Islet of Langerhans (tissue), 1 donor: ENCODE results near the gene CDC27.
A peak's percentile ranks its signal among the peaks of the same experiment; 100 is the strongest.
"Not testable (repeated sequence)": the region's sequence is repeated elsewhere in the genome, so short reads cannot be mapped to it uniquely, and the experiment has no call there.

Experiments used
- FAIRE-seq: peaks from one replicate; lab custom pipeline; 2011; peaks lifted over from hg19 to GRCh38; lab: Jason Lieb, UNC

The CDC27 gene, protein sequence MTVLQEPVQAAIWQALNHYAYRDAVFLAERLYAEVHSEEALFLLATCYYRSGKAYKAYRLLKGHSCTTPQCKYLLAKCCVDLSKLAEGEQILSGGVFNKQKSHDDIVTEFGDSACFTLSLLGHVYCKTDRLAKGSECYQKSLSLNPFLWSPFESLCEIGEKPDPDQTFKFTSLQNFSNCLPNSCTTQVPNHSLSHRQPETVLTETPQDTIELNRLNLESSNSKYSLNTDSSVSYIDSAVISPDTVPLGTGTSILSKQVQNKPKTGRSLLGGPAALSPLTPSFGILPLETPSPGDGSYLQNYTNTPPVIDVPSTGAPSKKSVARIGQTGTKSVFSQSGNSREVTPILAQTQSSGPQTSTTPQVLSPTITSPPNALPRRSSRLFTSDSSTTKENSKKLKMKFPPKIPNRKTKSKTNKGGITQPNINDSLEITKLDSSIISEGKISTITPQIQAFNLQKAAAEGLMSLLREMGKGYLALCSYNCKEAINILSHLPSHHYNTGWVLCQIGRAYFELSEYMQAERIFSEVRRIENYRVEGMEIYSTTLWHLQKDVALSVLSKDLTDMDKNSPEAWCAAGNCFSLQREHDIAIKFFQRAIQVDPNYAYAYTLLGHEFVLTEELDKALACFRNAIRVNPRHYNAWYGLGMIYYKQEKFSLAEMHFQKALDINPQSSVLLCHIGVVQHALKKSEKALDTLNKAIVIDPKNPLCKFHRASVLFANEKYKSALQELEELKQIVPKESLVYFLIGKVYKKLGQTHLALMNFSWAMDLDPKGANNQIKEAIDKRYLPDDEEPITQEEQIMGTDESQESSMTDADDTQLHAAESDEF

DNA sequence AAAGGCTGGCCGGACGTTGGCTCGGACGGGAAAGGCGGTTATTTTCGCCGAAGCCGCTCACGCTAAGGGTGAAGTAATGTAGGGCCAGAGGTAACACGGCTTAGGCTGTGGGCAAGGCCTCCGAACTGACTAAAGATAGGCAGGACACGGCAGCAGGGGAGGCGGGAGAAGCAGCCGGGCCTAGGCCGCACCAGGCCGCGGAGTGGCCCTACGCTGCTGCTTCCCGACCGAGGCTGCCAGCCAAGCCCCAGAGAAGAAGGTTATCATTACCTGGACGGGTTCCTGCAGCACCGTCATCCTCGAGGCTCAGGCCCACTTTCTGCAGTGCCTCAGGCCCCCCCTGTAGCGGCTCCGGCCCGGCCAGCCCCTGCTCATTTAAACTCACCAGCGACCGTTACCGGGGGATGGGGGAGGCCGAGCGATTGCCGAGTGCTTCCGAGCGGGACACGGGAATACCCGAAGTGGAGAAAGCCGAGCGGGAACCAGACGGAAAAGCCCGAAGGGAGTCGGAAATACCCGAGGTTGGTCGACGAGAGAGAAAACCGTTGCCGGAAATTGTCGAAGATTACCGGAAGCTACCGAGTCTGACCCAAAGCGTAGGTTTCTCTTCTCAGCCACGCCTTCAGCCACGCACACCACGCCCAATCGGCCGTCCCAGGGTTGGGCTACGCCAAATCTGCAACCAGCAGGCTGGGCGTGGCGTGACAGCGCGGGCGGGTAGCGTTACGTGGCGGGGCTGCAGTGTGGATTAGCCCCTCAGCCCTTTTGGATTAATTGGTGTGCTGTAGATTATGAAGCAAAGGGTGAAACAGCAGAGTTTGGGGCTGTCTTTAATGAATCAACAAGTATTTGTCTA, at the start of gene CDC27:
Gene CDC27, minus strand, starts transcription at position 420 of the 856 bp plus-strand sequence. Its CDS starts 123 bp downstream, at position 297.
- peak; percentile 99 for FAIRE-seq

DNA sequence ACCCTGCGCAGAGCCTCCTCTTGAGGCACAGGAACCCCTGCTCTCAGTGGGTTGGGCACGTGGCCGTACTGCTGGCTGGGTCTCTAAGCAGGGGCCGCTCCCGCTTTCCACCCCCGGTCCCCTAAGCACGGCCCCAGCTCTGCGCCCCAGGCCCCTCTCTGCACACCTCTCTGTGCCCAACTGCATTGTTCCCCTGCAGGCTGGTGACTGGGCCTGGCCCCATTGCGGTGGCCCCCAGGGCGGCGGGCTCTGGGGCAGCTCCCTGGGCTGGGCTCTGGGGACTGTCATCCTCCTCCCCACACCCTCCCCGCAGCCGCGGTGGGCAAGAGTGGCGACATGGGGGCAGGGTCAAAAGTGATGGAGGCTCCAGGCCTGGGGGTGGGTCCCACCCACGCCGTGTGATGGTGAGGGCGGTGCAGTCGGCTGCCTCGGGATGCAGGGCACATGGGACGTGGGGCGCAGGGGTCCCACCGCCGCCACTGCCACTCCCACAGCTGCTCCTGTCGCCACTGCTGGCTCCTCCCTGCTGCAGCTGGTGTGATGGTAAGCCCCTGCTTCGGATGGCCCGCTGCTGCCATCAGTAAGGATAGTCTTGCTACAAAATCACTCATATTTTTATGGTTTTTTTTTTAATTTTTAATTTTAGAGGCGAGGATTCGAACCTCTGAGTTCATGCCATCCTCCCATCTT, 49.4 kb upstream of the CDC27 start:
- no peak for FAIRE-seq

DNA sequence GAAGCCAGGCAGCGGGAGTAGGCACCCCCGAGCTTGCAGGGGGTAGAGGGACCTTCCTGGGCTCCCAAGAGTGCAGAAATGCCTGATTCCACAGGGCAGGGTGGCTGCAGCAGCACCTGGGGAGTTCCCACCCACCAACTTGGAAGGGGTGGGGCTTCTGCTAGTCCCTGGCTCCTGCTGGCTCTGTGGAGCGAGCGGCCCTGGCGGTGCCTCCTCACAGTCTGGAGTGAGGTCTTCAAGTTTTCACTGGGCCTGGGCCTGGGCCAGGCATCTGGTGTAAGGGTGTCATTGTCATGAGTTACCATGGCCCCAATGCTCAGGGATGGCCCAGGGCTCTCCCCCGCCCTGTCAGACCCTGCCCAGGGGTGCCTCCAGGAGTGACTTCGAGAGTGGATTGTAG, 48.7 kb upstream of the CDC27 start:
- no peak for FAIRE-seq

DNA sequence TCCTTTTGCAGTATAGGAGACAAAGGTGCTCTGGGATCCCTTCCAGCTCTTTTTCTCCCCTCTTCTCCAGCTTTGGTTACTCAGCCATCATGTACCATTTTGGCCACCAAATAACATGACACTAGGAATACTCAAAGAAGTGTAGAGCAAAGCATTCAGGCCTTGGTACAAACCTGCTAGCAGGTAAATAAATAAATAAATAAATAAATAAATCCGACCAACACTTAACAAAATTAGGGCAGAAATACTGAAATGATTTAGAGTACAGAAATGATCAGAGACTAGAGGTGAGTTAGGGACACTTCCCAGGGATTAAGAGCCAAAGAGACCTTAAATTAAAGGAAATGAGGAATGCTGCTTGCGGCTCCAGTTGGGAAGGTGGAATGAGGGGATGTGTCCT, 46.8 kb upstream of the CDC27 start:
- no peak for FAIRE-seq

DNA sequence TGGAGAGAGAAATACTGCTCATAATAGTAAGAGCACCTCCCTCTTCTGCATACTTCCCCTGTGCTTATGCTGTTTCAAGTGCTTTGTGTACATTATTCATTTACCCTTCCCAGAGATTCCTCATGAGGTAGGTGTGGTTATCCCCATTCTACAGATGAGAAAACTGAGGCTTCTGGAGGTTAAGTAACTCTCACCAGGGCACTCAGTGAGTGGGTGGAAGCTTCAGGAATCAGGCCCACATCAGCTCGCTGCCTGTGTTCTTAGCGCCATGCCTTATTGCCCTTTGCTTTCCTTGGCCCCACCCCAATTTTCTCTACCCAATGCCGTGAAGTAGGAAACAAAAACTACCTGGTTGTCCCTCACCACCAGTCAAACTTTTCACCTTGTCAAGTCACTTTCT, 46.4 kb upstream of the CDC27 start:
- FAIRE-seq: no peak

DNA sequence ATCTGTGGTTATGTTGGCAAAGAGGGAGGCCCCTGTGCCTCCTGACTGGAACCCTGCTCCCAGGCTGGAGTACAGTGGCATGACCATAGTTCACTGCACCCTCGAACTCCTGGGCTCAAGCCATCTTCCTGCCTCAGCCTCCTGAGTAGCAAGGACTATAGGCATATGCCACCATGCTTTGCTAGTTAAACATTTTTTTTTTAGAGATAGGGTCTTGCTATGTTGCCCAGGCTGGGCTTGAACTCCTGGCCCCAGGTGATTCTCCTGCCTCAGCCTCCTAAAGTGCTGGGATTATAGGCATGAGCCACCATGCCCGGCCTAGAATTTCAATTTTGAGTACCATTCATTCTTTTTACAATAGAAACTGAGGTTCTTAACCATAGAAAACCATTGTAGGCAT, 43.4 kb upstream of the CDC27 start:
- no peak for FAIRE-seq

DNA sequence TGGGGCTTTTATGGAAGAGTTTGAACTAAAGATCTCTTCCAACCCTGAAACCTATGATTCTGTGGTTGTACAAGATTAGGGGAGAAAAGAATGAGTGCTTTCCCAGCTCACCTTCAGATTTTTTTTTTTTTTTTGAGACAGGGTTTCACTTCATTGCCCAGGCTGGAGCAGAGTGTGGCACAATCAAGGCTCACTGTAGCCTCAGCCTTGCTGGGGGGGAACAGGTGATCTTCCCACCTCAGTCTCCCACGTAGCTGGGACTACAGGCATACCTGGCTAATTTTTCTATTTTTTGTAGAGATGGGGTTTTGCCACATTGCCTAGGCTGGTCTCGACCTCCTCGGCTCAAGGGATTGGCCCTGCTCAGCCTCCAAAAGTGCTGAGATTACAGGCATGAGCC, 42.8 kb upstream of the CDC27 start:
- no peak for FAIRE-seq

DNA sequence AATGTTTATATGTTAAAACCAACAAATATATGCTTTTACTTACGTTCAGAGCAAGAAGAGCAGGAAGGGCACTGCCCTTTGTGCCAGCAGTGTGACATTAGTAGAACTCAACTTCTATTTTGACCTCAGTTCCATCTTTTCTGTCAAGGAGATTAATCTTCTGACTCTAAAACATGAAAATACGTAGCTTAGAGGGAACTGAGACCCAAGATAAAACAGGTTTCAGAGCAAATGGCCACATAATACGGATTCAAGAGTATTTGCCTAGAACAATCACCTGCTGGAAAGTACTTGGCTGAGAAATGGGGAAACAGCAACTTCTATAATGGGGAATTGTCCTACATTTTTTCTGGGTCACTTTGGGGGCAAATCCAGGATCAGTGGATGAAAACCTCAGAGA, 42.2 kb upstream of the CDC27 start:
- no peak for FAIRE-seq

DNA sequence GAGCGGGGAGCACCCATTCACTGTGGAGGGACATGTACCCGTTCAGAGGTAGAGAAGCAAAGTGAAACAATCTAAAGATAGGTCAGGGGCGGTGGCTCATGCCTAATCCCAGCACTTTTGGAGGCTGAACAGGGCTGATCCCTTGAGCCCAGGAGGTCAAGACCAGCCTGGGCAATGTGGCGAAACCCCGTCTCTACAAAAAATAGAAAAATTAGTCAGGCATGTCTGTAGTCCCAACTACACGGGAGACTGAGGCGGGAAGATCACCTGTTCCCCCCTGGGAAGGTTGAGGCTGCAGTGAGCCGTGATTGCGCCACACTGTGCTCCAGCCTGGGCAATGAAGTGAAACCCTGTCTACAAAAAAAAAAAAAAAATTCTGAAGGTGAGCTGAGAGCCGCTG, 41.8 kb upstream of the CDC27 start:
- no peak for FAIRE-seq

DNA sequence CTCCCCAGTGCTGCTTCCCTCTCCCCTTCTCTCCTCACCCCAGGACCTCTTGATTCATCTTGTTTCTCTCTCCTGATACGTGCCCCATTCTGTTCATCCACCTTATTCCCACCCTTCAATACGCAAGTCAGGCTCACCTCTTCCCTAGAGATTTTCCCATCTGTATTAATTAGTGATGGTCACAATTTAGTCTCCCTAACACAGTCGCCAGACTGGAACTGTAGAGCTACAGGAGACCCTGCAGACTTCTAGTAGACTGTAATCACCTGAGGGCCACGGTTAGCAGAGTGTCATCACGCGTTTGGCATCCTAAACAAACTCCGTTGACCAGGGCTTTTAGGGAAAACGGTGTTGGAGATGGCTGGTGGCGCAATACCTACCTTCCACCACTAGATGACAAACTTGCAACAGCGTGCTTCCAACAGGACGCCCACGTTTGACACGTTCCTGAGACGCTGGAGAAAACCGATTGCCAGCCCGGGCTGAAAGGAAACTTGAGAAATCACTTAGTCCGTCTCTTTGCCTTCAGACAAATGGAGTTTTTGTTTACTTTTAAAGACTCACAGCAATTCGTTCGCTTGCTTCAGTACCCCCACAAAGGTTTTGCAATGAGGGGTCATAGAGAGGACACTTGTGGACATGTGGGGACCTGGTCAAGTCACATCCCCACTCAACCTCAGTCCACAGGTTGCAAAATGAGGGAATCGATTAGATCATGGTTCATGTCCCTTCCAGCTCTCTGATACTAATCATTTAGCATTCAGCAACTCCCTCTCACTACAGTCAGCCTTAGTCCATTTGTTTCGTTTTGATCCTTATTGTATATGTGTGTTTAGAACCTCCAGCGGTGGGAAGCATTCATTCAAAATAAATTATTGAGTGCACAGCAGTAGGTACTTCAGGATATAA, 40.7 kb upstream of the CDC27 start:
- FAIRE-seq: no peak

DNA sequence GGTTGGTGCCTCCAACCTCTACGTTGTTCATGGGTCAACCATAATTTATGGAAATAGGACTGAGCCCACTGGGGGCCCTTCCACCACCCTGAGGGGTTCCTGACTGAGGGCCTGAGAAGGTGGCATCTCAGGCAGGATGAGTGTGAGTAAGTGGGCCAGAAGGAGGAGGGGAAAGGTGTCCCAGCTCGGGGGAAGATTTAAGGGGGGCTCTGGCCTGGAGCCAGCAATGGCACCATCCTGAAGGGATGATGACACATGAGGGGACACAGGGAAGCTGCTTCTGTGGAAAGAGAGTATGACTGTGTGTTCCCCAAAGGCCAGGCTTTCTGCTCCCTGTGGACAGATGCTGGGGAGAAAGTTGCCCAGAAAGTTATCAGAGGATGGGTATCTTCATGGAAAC, 38.8 kb upstream of the CDC27 start:
- FAIRE-seq: no peak

DNA sequence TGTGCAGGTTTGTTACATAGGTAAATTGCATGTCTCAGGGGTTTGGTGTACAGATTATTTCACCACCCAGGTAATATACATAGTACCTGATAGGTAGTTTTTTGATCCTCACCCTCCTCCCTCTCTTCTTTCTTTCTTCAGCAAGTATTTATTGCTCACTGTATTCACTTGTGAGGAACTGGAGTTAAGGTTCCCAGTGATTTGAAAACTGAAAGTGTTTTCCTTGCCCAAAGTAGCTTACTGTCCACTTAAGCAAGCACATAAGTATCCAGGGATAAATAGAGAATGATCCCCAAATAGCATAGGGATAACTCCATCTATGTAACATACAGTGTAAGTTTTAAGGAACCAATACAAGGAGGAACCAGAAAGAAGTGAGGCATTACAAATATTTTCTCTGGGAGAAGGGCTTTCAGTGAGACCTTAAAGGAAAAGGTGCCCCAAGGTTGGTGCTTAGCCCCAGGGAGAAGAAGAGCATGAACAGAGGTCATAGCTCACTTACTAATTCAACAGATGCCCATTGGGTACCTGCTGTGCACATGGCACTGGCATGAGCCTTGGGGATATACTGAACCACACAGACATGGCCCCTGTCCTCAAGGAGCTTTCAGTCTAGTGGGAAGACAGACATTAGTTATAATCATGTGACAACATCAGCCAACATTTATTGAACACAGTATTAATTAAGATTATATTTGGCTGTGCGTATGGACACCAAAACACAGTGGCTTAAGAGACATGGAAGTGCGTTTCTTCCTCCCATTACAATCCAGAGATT, 37.0 kb upstream of the CDC27 start:
- no peak for FAIRE-seq

DNA sequence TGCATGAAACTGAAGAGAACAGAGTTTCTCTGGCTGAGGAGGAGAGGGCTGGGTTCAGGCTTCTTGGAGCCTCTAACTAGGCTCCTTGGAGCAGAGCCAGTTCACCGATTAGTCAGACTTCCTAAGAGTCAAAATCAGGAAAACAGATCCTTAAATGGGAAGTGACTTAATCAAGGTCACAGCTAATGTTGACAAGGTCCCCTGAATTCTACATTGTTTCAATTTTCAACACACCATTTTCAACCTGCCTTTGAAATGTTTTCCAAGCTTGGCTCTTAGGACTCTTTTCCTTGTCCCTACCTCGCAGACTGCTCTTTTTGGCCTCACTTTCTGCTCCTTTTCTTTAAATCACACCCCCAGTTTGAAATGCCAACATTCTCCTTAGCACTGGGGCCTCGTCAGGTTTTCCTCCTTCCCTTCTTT, 36.4 kb upstream of the CDC27 start:
- FAIRE-seq: no peak

DNA sequence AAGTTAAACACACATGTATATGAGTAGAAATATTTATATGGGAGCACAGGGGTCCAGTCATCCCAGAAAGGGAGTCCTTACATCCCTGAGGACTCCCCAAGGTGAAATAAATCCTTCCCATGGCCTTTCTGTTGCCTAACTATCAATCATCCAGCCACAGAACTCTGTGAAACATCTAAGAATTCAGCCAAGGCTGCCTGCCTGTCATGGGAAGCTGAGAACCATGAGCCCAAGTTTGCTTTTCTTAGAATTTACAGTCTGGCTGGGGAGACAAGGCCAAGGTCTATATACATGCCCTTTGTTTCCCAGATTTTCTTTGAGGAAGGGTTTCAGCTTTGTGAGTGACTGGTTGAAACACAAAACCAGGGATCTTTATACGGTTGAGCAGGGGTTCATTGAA, 35.9 kb upstream of the CDC27 start:
- FAIRE-seq: no peak

DNA sequence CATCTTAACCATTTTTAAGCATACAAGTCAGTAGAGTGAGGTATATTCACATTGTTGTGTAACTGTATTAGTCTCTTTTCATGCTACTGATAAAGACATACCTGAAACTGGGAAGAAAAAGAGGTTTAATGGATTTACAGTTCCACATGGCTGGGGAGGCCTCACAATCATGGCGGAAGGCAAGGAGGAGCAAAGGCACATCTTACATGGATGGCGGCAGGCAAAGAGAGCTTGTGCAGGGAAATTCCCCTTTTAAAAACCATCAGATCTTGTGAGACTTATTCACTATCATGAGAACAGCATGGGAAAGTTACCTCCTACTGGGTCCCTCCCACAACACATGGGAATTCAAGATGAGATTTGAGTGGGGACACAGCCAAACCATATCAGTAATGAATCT, 35.0 kb upstream of the CDC27 start:
- not testable (repeated sequence) for FAIRE-seq

DNA sequence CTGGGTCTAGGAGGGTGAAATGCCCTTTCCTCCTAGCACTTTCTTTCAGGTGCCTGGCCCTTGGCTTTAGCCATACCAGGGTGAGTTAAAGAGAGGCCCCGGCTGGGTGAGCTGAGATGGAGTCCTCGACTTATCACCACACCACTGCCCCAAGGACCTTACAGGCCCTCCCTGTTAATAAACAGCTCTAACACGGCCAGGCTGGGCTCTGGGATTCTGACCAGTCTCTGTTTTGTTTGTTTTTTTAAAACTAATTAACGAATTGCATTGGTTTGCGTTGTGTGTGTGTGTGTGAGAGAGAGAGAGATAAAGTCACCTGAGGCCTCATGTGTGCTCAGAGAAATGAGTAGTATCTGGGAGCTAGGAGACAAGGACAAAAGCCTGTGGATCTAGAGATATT, 34.4 kb upstream of the CDC27 start:
- FAIRE-seq: no peak

DNA sequence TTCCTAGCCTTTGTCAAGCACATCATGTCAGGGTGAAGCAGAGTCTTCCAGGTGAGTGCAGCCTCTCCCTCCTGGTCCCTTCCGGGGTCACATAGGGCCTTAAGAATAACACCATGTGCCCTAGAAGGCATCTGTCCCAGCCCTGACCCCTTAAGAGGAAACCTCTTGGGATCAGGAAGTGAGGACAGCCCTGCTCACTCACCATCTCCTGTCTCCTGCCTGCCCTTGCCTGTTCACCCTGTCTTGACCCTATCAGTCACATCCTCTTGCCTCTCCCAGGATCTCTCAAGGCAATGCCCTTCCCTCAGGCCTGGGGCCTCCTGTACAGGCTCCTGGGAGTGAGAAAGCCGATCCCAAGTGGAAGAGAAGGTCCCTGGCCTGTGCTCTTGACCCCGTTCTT, 33.9 kb upstream of the CDC27 start:
- no peak for FAIRE-seq

DNA sequence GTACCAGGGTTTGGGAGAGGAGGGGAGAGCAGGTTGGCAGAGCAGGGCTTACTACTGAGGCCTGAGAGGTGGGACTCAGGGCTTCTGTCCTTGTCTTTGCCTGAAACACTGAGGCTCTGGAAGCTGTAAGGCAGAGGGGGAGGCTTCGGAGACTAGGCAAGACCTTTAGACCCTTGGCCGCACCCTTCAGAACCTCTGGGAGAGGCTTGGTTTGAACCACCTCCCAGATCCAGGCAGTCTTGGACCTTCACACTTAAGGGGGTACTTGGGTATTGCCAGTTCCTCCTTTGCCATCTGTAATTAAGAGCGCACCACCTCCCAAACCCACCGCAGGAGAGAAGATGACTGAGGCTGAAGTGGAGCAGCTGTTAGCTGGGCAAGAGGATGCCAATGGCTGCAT, 33.0 kb upstream of the CDC27 start:
- FAIRE-seq: no peak

DNA sequence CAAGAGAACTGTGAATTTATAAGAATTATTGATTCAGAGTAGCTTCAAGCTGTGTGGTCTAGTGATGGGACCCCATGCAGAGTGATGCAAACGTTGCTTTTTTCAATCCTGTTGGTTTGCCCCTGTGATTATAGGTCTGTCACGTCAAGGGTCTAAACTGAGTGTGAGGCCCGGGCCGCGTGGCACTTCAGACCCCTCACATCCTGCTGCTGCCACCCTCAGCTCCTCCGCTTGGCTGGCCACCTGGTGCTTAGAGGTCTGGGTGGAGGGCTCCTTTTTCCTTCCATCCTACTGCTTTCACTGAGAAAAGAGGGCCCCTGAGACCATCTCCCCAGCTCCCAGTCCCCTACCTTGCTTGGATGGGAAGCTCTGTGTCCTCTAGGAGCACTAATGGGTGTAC, 32.1 kb upstream of the CDC27 start:
- FAIRE-seq: no peak

DNA sequence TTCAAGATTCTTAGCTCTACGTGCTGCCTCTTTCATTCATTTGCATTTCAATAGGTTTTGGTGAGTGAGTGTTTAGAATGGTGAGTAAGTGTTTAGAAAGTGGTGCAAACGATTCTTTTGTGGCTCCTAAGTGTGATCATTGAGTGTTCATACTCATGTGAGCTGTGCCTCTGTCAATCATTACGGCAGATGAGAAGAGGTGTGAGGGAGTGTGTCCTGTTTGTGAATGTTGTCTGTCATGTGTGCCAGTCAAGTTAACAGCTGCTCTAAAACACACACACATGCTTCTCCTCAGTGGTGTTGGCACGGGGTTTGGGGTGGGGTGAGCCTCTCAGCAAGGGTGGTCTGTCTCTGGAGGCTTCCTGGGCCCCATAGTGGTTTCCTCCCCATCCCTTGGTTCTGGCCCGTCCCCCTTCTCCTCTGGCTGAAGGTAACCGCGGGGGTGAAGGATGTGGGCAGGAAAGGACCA, 31.5 kb upstream of the CDC27 start:
- FAIRE-seq: no peak
